Measurements from ENCODE around the gene GPR155.

- TF ChIP-seq, protein P1, sequence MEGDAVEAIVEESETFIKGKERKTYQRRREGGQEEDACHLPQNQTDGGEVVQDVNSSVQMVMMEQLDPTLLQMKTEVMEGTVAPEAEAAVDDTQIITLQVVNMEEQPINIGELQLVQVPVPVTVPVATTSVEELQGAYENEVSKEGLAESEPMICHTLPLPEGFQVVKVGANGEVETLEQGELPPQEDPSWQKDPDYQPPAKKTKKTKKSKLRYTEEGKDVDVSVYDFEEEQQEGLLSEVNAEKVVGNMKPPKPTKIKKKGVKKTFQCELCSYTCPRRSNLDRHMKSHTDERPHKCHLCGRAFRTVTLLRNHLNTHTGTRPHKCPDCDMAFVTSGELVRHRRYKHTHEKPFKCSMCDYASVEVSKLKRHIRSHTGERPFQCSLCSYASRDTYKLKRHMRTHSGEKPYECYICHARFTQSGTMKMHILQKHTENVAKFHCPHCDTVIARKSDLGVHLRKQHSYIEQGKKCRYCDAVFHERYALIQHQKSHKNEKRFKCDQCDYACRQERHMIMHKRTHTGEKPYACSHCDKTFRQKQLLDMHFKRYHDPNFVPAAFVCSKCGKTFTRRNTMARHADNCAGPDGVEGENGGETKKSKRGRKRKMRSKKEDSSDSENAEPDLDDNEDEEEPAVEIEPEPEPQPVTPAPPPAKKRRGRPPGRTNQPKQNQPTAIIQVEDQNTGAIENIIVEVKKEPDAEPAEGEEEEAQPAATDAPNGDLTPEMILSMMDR (IDR thresholded peaks at IDR 0.05) = no peak
- TF ChIP-seq POLR2AphosphoS5 (IDR thresholded peaks at IDR 0.05) = no peak
These were observed 36.6 kb downstream of the GPR155 start for GRCh38 chr2:174450021-174450816.

All from suprapubic skin (tissue), 3 donors.